Measurements from ENCODE around the gene SLC25A42.
"Not testable (repeated sequence)": the region's sequence is repeated elsewhere in the genome, so short reads cannot be mapped to it uniquely, and the experiment has no call there.

The SLC25A42 gene

DNA sequence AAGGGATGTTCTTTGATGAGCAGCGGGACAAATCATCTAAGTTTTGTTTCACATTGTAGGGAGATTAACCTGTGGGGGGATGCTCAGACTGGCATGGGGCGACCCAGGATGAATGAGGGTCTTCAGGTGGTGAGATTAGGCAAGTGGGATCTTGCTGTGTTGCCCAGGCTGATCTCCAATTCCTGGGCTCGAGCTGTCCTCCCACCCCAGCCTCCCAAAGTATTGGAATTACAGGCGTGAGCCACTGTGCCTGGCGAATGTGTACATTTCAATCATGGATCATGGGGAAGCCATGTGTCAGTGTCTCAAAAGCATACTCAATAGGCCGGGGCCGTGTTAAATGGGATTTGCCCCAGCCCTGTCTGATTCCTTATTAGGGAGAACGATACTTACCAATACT is 8.1 kb downstream of the SLC25A42 start:
- DNase-seq = no peak

DNA sequence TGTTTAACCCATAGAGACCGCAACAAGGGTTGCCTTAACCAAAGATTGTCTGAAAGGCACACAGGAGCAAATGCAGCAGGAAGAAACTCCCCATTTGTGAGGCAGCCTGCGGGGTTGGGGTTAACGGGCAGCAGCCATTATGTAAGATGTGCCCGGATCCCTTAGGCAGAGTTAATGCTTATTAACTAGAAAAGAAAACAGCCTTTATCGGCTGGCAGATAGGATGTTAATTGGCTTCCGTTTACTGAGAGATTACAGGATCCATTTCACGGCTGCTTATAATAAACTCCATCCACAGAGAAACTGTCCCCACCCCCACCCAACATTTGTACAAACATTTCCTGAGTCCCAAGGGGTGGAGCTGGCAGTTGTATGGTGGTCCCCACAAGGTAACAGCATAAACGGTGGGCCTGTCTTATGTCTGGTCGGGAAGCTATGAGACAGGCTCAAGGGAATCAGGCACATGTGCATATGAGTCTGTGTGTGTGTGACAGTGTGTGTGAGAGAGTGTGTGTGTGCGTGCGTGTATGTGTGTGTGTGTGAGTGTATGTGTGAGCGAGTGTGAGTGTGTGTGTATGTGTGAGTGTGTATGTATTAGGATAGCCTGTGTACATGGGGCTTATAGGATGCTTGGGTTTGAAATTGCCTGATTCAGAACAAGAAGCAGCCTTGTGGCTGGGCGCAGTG is 10.5 kb downstream of the SLC25A42 start:
- DNase-seq = no peak

DNA sequence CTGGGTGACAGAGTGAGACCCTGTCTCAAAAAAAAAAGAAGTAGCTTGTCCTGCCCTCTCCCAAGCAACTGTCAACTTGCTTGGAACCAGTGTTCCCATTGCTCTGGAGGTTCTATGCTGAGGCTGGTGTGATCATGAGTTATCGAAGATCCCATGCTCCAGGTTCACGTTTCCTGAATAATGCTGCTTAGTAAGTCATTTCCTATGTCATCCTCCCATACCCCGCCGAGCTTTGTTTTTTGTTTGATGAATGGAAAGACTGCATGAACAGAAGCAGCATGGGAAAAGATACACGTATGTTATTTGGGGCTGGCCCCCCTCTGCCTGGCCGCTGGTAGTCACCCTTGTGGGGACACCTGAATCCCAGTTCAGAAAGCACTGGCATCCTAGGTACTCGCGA is 11.3 kb downstream of the SLC25A42 start:
- DNase-seq = no peak

DNA sequence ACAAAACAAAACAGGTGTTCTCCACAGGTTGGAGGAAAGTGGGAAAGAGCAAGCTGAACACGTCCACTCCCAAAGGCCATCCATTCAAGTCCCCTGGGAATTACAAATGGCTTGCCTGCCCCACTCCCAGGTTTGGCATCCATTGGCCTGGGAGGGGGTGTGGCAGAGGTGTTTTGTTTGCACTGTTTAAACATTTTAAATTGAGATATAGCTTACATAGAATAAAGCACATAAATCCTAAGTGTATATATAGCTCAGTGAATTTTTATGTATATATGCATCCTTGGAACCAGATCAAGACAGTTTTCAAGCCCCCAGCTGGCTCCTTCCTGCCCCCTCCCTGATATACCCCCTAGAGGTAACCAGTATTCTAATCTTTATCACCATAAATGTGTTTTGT is 12.7 kb downstream of the SLC25A42 start:
- no peak for DNase-seq

DNA sequence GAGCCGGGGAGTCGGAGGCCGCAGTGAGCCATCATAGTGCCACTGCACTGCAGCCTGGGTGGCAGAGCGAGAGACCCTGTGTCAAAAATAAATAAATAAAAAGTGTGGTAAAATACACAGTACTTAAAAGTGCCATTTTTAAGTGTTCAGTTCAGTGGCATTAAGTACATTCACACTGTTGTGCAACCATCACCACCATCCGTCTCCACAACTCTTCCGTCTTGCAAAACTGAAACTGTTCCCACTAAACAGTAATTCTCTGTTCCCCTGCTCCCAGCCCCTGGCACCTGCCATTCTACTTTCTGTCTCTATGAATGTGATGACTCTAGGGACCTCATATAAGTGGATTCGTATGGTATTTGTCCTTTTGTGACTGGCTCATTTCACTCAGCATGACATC is 13.3 kb downstream of the SLC25A42 start:
- no peak for DNase-seq

DNA sequence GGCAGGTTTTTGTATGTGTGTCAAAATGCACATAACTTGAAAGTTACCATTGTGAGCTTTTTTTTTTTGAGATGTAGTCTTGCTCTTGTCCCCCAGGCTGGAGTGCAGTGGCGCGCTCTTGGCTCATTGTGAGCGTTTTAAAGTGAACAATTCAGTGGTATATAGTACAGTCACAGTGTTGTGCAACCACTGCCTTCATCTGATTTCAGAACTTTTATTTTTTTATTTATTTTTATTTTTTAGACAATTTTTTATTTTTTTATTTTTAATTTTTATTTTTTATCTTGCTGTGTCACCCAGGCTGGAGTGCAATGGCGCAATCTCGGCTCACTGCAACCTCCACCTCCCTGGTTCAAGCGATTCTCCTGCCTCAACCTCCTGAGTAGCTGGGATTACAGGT is 15.0 kb downstream of the SLC25A42 start:
- DNase-seq = no peak

DNA sequence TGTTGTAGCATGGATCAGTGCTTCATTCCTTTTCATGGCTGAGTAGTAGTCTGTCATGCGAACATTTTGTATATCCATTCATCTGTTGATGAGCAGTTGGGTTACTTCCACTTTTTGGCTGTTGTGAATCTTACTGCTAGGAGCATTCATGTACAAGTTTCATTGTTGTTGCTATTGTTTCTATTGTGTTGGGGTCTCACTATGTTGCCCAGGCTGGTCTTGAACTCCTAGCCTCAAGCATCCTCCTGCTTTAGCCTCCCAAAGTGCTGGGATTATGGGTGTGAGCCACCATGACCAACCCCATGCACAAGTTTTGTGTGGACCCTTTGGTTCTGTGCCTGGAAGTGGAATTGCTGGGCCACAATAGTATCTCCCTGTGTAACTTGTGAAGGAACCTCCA is 15.8 kb downstream of the SLC25A42 start:
- no peak for DNase-seq

DNA sequence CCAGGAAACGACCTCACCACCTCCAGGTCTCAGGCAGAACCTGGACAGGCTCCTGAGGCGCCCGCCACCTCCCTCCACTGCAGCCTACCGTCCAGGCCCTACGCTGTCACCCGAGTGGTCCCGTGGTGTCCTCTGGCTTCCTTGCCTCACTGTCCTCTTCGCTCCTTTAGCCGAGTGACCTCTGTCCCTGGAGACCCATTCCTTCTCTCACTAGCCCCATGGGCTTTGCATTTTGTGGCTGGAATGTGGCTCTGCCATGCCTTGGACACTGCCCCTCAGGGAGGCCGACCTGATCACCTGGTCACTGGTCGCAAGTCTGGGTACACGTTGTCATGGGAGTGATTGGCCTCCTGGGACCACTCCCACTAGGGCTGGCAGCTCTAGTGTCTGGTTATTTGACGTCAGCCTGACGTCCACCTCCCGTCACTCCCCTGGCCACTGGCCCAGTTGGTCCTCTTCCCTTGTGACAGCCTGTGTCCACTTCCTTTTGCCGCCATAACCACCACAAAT is 17.9 kb downstream of the SLC25A42 start:
- no peak for DNase-seq

DNA sequence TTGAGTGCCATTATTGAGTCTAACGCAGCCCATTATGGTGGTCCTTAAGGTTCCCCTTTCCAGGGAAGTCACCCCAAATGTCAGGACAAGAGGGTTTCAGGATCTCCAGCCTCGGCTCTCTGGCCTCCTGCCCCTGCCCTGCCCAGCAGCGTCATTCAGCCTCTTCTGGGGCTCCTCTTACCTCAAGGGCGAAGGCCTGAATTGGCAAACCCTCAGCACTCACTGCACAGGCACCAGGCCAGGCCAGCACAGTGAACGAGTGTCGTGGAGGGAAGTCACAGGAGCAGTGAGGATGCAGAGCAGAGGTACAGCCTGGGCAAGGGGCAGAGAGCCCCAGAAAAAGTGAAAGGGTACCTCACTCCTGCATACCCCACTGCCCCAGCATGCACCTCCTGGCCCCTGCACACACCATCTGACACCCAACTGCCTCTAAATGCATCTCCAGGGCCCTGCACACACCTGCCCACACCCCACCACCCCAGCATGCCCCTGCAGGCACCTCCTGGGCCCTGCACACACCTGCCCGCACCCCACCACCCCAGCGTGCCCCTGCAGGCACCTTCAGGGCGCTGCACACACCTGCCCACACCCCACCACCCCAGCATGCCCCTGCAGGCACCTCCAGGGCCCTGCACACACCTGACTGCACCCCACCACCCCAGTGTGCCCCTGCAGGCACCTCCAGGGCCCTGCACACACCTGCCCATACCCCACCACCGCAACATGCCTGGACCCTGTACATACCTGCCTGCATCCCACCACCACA is 19.8 kb downstream of the SLC25A42 start:
- DNase-seq = no peak

DNA sequence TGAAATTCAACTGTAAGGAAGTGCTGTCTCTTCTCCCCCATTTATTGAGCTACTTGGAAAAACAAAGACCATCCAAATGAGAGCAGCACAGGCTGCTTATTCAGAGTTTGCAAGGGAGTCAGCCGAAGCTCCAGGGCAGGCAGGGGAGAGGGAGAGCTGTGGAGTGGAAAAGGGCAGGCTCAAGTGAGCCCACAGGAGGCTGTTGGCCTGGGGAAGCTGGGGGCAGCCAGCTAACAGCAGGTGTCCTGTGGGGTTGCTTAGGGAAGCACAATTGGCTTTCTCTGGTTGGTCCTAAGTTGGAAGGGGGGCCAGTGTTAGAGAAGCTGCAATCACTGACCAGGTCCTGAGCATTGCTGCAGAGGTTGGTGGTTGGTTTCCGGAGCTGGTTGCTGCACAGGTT is 23.9 kb downstream of the SLC25A42 start:
- no peak for DNase-seq

DNA sequence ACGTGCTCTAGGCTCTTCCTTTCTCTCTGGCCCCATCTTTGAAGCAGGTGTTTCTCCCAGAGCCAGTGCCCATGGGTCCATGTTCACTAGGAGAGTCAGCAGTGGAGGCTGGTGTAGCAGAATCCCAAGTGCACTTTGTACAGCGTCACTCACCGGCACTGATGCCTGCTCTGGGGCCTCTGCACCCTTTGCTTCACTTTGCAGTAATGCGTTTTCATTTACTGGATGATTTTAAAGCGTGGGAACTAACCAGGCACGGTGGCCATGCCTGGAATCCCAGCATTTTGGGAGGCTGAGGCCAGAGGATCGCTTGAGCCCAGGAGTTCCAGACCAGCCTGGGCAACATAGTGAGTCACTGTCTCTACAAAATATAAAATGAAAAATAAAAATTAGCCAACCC is 30.7 kb downstream of the SLC25A42 start:
- no peak for DNase-seq

DNA sequence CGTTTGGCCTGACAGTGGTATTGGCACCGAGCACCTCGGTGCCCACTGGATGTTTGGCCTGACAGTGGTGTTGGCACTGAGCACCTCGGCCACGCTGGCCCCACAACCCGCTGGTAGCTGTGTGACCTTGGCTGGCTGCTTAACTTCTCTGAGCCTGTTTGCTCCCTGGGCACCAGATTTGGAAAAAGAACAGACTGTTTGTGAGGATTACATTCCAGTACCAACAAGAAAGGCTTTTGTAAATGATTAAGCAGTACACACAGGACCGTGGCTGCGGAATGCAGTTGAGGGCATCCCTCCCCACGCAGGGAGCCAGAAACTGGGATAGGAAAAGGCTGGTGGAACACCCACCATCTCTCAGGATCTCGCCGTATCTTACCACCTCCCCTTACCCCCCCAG is 31.9 kb downstream of the SLC25A42 start:
- no peak for DNase-seq

DNA sequence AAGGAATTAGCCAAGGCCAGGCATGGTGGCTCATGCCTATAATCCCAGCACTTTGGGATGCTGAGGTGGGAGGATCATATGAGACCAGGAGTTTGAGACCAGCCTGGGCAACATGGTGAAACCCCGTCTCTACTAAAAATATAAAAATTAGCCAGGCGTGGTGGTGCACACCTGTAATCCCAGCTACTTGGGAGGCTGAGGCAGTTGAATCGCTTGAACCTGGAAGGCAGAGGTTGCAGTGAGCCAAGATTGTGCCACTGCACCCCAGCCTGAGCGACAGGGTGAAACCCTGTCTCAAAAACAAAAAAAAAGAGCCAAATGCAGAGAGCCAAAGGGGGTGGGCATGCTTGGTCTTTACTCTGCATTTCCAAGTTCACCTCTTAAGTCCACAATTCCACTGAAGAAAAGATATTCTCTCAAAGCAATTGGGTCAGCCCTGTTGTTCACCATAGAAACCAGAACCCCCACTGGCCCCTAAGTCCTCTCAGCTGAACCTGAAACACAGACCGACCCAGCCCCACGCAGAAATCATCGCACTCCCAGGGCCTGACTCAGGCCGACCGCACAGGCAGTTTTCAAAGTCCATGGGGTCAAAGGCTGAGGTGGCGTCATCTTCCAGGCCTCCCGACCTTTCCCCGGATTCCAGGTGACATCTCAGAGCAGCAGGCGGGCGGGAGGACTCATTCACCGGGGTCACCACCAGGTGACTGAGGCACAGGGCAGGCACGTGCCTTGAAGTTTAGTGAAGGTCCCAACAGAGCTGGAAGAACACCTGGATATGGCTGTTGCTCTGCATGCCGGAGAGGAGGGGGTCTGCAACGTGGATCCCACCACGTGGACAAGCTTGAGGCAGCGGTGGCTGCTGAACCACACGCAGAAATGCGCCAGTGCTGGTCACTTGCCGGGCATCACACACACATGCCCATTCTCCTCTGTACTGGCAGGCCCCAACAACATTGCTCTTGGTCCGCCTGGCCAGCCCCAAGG is 33.1 kb downstream of the SLC25A42 start:
- DNase-seq = no peak

DNA sequence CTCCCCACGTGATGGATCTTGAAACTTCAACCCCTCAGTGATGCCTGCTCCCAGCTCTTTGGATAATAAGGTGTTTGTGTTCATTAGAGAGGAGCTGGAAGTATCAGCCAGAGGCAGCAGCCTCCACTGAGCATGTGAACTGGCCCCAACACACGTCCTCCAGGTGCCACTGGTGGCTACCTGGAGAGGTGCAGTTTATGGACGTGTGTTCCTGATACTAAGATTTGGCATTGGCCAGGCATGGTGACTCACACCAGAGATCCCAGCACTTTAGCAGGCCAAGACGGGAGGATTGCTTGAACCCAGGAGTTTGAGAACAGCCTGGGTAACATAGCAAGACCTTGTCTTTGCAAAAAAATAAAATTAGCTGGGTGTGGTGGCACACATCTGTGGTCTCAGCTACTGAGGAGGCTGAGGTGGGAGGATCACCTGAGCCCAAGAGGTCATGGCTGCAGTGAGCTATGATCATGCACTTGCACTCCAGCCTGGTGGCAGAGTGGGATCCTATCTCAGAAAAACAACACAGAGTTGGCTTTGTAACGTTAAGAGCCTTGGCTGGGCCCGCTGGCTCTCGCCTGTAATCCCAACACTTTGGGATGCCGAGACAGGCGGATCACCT is 34.4 kb downstream of the SLC25A42 start:
- DNase-seq = no peak

DNA sequence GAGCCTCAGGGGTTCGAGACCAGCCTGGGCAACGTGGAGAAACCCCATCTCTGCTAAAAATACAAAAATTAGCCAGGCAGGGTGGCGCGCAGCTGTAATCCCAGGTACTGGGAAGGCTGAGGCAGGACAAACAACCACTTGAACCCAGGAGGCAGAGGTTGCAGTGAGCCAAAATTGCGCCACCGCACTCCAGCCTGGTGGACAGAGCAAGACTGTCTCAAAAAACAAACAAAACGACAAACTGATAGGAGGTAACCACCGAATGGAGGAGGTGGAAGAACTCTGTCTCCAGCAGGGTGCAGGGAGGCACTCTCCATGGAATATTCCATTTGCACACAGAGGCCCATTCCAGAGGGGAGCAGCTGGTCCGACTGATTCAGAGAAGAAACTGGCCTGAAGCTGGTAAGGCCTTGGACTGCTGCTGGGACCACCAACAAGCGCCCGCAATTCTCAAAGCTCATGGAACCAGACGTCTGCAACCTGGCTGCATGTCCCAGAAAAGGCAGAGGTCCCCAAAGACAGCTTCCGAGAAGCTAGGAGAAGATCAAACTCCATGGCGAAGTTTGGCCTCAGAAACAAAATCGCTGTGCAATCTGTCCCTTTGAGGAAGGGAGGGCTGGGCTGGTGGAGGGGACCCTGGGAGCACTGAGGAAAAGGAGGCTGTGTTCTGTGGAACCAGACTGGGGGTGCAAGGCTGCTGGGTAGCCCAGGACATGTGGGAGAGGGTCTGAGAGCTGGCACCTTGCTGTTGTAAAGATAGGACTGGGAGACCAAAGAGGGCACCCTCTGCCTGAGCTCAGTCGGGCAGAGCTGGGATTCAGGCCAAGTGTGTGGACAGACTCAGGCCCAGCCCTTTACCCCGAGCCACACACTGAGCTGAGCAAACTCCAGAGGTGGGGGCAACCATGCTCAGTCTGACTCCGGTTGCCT is 35.2 kb downstream of the SLC25A42 start:
- DNase-seq = no peak

DNA sequence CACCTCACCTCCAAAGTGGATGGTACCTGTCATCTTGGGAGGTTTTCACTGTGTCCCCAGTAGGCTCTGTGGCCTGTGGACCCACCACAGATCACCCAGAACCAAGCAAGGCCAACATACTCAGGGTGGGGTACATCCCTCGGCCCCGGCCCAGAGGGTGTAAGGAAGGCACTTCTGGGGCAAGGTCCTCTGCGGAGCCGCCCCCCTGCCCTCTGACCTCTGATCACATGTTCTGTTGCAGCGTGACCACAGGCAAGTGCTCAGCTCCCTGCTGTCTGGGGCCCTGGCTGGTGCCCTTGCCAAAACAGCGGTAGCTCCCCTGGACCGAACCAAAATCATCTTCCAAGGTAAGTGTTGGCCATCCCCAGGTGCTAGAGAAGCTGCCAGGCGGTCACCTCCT is 37.7 kb downstream of the SLC25A42 start:
- no peak for DNase-seq

DNA sequence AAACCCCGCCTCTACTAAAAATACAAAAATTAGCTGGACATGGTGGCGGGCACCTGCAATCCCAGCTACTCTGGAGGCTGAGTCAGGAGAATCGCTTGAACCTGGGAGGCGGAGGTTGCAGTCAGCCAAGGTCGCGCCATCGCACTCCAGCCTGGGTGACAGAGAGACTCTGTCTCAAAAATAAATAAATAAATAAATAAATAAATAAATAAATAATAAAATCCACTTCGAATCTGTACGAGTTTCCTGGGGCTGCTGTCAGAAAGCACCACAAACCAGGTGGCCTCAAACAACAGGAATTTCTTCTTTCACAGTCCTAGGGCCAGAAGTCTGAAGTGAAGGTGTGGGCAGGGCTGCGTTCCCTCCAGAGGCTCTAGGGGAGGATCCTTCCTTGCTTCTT is 38.8 kb downstream of the SLC25A42 start:
- DNase-seq = not testable (repeated sequence)

DNA sequence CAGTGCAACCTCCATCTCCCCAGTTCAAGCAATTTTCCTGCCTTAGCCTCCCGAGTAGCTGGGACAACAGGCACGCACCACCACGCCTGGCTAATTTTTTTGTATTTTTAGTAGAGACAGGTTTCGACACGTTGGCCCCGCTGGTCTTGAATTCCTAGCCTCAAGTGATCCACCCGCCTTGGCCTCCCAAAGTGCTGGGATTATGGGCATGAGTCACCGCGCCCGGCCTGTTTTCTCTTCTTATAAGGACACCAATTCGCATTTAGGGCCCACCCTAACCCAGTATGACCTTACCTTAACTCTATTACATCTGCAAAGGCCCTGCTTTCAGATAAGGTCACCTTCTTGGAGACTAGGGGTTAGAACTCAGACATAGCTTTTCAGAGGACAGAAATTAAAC is 39.4 kb downstream of the SLC25A42 start:
- no peak for DNase-seq

DNA sequence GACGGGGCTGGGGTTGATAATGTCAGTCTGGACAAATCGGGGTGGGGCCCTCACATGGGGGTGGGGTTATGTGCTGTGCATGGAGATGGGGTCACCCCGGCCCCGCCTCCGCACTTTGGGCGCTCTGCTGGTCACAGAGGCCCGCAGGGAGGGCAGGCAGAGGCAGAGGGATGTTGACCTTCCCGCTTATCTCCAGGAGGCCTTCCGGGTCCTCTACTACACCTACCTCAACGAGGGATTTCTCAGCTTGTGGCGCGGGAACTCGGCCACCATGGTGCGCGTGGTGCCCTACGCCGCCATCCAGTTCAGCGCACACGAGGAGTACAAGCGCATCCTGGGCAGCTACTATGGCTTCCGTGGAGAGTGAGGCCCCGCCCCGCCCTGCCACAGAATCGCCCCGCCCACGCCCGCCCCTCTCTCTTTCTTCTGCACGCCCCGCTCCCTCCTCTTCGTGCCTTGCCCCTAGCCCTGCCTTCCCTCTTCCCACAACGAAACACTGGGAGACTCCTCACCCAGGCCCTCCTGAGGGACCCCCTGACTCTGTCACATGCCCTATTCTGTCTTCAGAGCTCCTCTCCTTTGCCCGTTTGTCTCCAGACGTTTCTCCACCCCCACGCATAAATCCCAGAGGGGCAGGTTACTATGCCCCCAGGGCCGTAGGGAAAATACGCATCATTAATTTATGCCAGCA is 41.7 kb downstream of the SLC25A42 start:
- DNase-seq = no peak

DNA sequence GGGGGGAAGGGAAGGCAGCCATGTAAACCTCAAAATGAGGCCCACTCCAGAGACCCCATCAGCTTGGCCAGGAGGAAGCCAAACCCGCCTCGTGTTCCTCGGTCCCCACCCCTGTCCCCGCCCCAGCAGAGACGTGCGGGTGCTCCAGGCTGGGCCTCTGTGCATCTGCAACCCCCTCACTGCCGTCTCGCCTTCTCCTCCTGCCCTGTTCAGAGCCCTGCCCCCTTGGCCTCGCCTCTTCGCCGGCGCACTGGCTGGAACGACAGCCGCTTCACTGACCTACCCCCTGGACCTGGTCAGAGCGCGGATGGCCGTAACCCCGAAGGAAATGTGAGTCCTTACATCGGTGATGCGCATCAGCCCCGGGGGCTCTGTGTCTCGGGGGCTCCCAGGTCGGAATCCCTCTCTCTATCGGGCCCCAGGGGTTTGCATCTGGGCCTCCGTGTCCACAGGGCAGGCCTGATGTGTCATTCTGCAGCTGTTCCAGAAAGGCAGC is 42.3 kb downstream of the SLC25A42 start:
- no peak for DNase-seq

DNA sequence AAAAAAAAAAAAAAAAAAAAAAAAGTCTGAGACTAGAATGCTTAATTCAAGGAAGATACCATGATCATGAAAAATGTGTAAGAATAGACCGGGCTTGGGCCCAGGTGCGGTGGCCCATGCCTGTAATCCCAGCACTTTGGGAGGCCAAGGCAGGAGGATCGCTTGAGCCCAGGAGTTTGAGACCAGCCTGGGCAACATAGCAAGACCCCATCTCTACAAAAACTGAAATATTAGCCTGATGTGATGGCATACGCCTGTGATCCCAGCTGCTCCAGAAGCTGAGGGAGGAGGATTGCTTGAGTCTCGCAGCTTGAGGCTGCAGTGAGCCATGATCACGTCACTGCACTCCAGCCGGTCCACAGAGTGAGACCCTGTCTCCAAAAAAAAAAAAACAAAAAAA is 43.1 kb downstream of the SLC25A42 start:
- DNase-seq = not testable (repeated sequence)

Measured in NCI-H1417 treated with DMSO at 0.1 percent for 48 hours (cell line).